ENCODE results near the gene MGMT. TPM values are rescaled to one million over a fixed set of nuclear protein-coding genes. Genes with fewer than 3 reads are reported as not detected.

MGMT gene
- total and polyA plus RNA-seq, 9 of the 15 experiments (the other 6 are each of a cell fraction or from before 2014, with no cell fraction given), result 0.03 to 0.29 (median 0.11) TPM; not detected in 4

- FAIRE-seq, result no peak
- Histone ChIP-seq H2AFZ (ENCODE audit: low read depth, low read length) (no peak overlapping the region), H3K4me2 (ENCODE audit: insufficient read depth, low read length) (no peak overlapping the region), H3K36me3 (ENCODE audit: control insufficient read depth, insufficient read depth, low read length) (no peaks in the 10 kb centered on the region), H3K9me3 (replicated peaks; ENCODE audit: control insufficient read depth, insufficient read depth, low read depth, low read length) (no peaks in the 10 kb centered on the region), H3K4me1 (replicated peaks in 1 of 2; ENCODE audit: control insufficient read depth in 2 of 2, insufficient read depth in 2 of 2, low read length in 2 of 2) (no peaks in the 10 kb centered on the region), H4K20me1 (replicated peaks; ENCODE audit: control insufficient read depth, insufficient read depth, low read length) (no peaks in the 10 kb centered on the region), H3K9me1 (ENCODE audit: control insufficient read depth, insufficient read depth, low read length) (no peaks in the 10 kb centered on the region), H3K79me2 (ENCODE audit: control insufficient read depth, insufficient read depth, low read length) (no peaks in the 10 kb centered on the region), H3K9ac (ENCODE audit: insufficient read depth in 1 of 2, low read depth in 2 of 2, low read length in 2 of 2) (no peak overlapping the region), H3K27ac (ENCODE audit: extremely low read depth, low read depth, low read length) (no peak overlapping the region), H3K4me3 (no peak overlapping the region), H3K27me3 (ENCODE audit: control insufficient read depth in 2 of 2, insufficient read depth in 2 of 2, low read length in 2 of 2) (no peaks in the 10 kb centered on the region)
- intact Hi-C loops (cut with micrococcal nuclease), result no loop called here
- POLR2A ChIA-PET, result no interaction called here
- DNase-seq (ENCODE audit: extremely low read depth in 1 of 4, low spot score in 3 of 4), result no peak
- ATAC-seq, result no peak
- TF ChIP-seq TSHZ1 (CRISPR knock-in tag; IDR thresholded peaks at IDR 0.05) (no peak), ZBTB40 (IDR thresholded peaks at IDR 0.05) (no peak), ZBTB40 (CRISPR knock-in tag; IDR thresholded peaks at IDR 0.05) (no peak), ZNF316 (IDR thresholded peaks at IDR 0.05) (no peak), KAT7 (CRISPR knock-in tag; IDR thresholded peaks at IDR 0.05; ENCODE audit: borderline replicate concordance) (no peak), USF2 (CRISPR knock-in tag; IDR thresholded peaks at IDR 0.05) (no peak), TRIM28 (IDR thresholded peaks at IDR 0.05) (no peak)
- BruUV-seq (replicated peaks), result no TSS peak
- 0% methylated on average over 7 of the region's 9 CpGs for WGBS (ENCODE audit: insufficient coverage, low coverage, missing lambda C conversion rate)
- in situ Hi-C loops (cut with MboI), result no loop called here
- CTCF ChIA-PET (ENCODE audit: low intra/inter-chr PET ratio), result no interaction called here
Measured at GRCh38 chr10:129580901-129581300, 113.9 kb downstream of the MGMT start.

All from K562 (cell line).